Activated gamma-delta T cell (primary cell): ENCODE data around the gene LAMB4.

ENCODE experiments used
- DNase-seq: peaks from one replicate; lab custom pipeline; 2025; lab: John Stamatoyannopoulos, UW

LAMB4 gene

GRCh38 chr7:108012499-108013430 is 117.4 kb downstream of the LAMB4 start:
- DNase-seq: no peak

GRCh38 chr7:108010377-108010776 is 119.8 kb downstream of the LAMB4 start:
- no peak for DNase-seq

DNA sequence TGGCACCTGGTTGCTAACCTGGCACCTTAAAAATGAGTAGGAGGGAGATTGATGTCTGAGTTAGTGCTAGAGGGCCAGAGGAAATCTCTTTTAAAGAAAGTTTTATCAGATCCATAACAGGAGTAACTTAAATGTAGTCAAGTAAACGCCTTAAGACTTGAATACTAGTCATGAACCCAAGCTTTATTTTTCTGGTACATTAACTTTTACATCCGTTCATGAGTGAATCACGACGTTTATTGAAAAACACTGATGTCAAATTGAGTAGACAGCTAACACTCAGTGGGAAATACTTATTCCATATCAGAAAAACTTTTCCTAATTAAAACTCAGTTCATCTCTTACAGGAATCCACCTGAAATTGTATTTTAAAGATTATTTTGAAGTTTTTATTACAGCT is 120.3 kb downstream of the LAMB4 start:
- no peak for DNase-seq

DNA sequence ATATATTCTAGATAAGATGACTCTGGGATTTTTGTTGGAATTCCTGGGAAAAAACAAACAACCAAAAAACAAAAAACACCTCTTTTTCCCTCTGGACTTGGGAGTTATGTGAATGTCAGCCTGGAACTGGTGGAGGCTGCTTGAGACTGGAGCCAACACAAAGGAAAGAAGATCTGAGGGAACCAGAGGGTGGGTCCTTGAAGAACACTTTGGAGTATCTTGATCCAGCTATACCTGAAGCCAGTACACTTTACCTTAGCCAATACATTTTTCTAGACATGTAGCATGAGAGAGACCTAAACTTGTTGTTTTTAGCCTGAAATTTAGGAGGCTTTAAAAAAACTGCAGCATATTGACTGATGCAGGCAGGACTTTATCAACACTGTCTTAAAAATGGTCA is 121.3 kb downstream of the LAMB4 start:
- no peak for DNase-seq

- no peak for DNase-seq
Measured at GRCh38 chr7:108008240-108008639, 121.9 kb downstream of the LAMB4 start.

- no peak for DNase-seq
Measured at GRCh38 chr7:108007762-108008161, 122.4 kb downstream of the LAMB4 start.

DNA sequence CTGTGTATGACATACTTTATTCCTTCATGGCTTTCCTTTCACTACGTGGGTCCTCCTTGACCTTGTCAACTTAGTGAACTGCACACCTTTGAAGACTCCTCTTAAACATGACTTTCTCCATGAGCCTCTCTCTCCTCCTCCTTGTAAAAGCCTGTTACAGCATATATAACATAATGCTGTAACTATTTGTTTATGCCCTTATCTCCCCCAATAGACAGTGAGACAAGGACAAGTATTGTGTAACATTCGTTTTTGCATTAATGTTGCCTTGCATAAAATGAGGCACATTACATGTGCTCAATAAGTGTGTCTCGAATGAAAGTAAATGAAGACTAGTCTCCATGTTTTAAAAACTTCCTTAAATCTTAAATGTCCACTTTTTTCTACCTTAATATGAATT is 122.9 kb downstream of the LAMB4 start:
- DNase-seq: no peak

DNA sequence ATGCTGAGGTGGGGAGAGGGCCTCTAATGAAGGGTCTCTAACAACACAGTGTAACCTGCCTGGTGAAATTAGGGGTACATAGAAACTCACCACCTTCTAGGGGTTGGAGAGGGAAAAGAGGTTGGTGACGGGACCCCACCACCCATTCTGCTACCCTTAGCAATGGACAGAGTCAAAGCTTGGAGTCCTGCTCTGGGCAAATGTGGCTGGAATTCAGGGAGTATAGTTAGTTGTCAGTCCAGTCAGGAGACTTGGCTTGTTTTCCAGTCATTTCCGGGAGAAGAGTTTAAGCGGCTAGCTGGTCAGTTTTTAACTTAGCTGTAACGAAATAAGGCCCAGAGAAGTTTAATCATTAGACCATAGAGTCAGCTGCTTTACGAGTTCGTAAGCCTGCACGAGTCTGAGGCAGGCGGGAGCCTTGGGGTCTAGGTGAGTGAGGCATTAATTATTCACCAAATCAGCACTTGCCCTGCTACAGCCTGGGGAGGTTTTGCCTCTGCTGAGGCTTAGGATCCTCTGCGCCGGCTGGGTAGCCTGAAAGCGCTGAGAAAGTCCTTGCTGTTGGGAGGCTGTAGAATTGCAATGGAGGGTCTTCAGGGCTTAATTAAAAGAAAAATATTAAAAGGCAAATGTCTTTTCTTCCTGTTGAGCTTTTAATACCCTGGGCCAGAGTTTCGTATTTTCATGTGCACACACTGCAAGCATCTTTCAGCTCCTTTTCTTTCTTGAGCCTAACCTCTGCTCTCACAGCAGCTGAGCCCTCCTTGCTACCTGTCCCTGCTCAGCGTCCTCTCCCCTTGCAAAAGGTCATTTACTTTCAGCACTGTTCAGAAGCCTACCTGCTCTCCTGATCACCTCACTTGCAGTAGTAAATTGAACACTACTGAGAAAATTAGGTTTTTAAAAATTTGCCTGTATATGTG is 125.7 kb downstream of the LAMB4 start:
- no peak for DNase-seq

- DNase-seq: no peak
Measured at GRCh38 chr7:108003599-108003935, 126.6 kb downstream of the LAMB4 start.

DNA sequence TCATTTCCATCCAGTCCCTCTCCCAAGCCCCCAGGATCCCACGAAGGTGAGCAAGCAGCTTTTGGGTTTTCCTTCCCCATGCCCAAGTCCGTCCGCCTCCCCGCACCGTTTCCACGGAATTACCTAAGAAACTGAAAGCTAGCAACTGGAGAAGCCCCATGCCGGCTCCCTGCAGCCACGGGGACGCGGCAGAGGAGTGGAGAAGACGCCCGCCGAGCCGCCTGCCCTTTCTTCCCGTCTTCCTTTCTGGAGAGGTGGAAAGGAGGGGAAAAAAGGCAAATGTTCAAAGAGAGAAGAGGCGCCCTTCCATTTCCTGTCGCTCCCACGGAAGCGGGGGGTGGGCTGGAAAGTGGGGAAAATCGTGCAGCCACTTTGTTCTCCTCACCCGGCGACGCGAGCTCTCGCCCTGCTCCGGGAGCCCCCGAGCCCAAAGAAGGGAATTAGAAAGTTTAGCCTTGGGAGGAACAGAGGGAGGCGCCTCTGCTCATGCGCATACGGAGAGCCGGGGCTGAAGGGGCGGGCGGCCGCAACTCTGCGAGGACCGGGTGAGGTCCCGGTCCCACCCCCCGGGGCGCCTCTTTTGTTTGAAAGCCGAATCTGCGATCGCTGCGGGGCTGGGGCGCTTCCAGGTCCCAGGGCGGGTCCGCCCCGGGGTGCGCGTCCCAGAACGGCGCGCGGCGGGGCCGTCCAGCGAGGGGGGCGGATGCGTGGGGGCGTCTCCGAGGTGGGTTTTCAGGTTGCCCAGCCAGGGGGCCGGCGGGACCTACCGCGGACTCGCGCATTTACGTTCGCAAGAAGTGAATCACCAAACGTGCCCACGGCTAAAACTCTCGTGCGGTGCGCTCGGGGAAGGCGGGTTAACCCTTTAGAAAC is 127.2 kb downstream of the LAMB4 start, which contains the start of gene LAMB1:
Gene LAMB1 (minus strand): TSS at position 436 of the 873 bp plus-strand sequence. CDS start 276 bp downstream, at position 160.
- DNase-seq: no peak

GRCh38 chr7:108001764-108002725 is 128.1 kb downstream of the LAMB4 start:
- no peak for DNase-seq

DNA sequence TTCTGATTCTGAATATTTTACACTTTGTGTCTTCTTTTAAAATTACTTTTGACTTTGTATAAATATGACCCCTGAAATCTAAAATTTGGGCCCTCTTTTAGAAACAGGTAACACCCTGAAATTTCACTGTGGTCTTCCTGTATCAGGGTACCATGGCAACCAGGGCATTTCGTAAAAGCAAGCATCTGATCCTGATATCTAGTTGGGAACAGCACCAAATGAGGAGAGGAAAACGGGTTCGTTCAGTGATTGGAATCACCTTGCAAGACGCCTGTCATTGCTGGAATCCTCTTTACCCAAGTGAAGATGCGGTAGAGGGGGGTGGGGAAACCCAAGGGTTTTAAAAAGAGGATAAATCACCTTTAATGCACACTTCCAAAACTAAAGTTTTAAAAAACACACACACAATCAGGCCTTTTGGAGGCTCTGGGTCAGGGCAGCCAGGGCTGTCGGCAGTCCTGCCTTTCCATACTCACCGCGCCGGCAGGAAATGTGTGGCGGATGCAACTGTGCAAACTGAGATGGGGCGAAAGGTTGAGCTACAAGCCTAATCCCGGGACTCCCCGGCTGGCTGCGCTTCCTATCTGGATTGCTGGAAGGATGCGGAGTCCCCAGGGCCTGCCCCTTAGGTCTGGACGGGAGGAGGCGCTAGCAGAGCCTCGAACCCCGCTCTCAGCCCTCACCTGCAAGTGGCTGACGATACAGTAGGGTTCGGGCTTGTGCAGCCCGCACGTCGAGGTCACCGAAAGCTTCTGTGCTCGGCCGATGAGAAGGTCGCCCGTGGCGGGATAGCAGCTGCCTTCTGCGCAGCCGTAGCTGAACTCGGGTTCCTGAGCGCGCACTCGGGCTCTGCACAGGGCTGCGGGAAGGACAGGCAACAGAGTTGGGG is 129.0 kb downstream of the LAMB4 start:
- DNase-seq: no peak

DNA sequence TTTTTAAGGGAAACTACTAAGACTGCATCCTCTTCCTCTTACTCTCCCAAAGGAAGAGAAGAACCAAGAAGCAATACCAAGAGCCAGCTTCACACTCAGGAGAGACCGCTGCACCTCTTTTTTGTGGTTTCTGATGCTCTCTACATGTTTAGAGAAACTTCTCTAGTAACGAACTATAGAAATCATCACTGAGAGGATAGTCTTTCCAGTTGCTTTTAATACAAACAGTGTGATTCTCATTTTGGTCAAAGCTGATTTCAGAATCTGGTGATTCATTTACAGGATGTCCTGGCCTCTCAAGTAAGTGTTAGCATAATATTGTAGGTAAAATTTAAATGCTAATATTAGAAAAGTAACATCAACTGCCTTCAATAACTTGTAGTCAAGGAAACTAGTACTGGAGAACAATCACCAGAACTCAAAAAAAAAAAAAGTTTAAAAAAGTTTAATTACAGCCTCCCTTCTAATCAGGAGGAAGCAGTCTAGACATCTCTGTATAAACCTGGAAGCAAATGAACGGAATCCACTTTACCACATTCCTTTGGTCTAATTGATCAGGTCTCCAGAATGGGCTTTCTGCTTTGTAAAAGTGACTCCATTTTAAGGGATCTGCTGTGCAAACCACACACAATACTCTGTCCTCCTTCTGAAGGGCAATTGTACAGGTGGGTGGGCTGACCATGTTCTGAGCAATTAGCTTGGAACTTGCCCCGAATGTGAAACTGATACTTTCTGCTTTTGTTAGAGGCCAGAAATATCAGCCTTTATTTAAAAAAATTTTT is 130.2 kb downstream of the LAMB4 start:
- DNase-seq: no peak

DNA sequence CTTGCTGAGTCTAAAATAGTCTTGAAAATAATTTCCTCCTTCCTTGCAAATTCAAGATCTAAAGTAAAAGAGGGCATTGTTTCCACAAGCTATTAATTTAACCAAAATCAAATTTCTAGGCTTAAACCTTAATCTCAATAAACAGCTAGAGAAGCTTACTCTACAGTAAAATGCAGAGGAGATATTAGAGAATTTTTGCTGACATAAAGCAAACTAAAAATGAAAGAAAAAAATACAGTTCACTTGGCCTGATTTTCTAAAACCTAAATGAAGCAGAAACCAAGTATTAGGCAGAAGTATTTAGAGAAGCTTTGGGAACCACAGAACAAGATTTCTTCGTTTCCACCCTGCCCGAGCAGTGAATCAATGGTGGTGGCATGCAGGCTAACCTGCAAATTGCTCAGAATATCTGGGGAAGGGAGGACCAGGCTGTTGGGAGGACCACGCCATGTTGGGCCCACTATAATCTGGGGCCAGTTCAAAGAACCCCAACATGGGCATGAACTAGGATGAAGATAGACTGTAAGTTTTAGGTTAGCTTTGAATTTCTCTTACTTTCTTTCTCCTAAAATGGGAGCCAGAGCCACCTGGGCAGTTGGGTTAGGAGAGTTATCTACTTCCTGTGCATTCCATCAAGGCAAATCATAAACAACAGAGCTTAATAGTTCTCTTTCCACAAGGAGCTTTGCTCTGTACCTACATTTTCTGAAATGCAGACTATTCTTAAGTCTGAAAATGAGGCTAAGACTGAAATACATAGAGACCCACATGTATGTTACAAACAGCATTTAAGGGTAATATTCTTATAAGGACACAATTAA is 131.3 kb downstream of the LAMB4 start:
- no peak for DNase-seq

- no peak for DNase-seq
Measured at GRCh38 chr7:107998150-107998549, 132.0 kb downstream of the LAMB4 start.

DNA sequence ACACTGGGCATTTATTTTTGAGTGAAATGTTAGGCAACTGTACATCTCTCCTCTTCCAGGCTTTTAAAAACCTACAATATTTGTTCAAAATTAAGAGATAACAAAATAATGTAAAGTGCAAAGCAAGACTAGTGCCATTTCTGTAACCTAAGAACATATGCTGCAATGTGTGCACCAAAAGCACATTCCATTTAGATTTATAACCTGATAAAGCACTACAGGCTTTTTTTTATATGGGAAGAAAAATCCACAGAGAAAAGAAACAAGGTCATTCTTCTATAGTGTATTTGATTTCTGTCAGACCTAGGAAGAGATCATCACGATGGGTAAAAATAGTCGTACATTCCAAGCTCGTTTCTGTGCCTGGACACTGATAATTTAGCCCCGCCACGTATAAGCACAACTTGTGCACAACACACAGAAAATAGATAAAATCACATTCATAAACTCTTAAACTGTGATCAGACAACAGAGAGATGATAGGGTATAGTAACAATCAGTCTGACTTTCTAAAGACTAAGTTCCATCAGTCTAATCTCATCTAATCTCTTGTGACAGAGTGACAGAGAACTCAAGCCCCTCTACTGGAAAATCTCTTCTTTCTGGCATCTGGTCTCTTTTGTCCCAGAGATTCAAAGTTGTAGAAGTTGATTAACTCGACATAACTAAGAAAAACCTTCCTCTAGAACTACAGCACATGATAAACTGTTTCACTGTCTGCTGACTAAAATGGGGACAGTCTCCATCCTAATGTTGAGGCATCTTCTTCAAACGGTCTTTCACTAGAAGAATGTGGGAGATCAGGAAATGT is 133.9 kb downstream of the LAMB4 start:
- DNase-seq: no peak
